A549 (cell line): ENCODE measurements around the gene MCOLN2.

Experiments
- CHD4 ChIP-seq: fragments of 200-600 bp; sonication (generic); IDR thresholded peaks from 2 replicates; pipeline ENCODE4 v1.6.1; 2016; ENCODE audit warnings: antibody characterized with exemption, mild to moderate bottlenecking, borderline replicate concordance
- EP300 ChIP-seq, 2 experiments: fragments of >200 bp; sonication (Bioruptor Twin); formaldehyde crosslinking; IDR thresholded peaks; 2 replicates in 1 of 2; 3 replicates in 1 of 2; pipeline ENCODE4 v1.6.1; 2016 to 2017
- POLR2A ChIP-seq: IDR thresholded peaks from 2 replicates; pipeline ENCODE4 v1.6.1; 2012; ENCODE audit warnings: mild to moderate bottlenecking, low read length
- SMC3 ChIP-seq: fragments of >200 bp; sonication (Bioruptor Twin); formaldehyde crosslinking; IDR thresholded peaks from 3 replicates; pipeline ENCODE4 v1.6.1; 2018; ENCODE audit warnings: inconsistent platforms
- TF ChIP-seq, protein P1 (sequence below): fragments of 200-600 bp; sonication (generic); IDR thresholded peaks from 2 replicates; pipeline ENCODE4 v1.6.1; 2016; ENCODE audit warnings: antibody characterized with exemption, mild to moderate bottlenecking, moderate library complexity
- TF ChIP-seq, protein P2 (sequence below): fragments of 450-650 bp; IDR thresholded peaks from 2 replicates; pipeline ENCODE4 v1.6.1; 2014; ENCODE audit warnings: antibody characterized with exemption
- TF ChIP-seq, protein P3 (sequence below): IDR thresholded peaks from 2 replicates; pipeline ENCODE4 v1.6.1; 2012; ENCODE audit warnings: low read depth, borderline replicate concordance
- TF ChIP-seq, protein P4 (sequence below): fragments of 150-350 bp; IDR thresholded peaks from 2 replicates; pipeline ENCODE4 v1.6.1; 2014; ENCODE audit warnings: low read depth, mild to moderate bottlenecking, low read length
- TF ChIP-seq, protein P5 (sequence below): fragments of >200 bp; sonication (Bioruptor Twin); formaldehyde crosslinking; IDR thresholded peaks from 3 replicates; pipeline ENCODE4 v1.5.1; 2016

DNA sequence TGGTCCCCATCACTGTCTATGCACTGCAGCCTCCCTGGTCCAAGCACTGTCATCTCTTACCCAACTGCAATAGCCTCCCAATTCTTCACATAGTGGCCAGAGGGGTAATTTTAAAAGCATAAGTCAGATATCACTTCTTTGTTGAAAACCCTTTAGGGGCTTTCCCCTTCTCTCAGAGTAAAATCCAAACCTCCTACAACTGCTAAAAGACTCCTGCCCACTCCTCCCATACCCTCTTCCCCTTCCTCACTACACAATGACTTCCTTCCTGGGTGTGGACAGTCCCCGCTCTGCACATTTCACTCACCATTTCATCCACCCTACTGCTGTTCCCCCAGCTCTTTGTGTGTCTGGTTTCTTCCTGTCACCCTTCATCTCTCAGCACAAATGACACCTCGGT, 8.3 kb downstream of the MCOLN2 start:
- TF ChIP-seq, protein P1, sequence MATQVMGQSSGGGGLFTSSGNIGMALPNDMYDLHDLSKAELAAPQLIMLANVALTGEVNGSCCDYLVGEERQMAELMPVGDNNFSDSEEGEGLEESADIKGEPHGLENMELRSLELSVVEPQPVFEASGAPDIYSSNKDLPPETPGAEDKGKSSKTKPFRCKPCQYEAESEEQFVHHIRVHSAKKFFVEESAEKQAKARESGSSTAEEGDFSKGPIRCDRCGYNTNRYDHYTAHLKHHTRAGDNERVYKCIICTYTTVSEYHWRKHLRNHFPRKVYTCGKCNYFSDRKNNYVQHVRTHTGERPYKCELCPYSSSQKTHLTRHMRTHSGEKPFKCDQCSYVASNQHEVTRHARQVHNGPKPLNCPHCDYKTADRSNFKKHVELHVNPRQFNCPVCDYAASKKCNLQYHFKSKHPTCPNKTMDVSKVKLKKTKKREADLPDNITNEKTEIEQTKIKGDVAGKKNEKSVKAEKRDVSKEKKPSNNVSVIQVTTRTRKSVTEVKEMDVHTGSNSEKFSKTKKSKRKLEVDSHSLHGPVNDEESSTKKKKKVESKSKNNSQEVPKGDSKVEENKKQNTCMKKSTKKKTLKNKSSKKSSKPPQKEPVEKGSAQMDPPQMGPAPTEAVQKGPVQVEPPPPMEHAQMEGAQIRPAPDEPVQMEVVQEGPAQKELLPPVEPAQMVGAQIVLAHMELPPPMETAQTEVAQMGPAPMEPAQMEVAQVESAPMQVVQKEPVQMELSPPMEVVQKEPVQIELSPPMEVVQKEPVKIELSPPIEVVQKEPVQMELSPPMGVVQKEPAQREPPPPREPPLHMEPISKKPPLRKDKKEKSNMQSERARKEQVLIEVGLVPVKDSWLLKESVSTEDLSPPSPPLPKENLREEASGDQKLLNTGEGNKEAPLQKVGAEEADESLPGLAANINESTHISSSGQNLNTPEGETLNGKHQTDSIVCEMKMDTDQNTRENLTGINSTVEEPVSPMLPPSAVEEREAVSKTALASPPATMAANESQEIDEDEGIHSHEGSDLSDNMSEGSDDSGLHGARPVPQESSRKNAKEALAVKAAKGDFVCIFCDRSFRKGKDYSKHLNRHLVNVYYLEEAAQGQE = no peak
- TF ChIP-seq, protein P2, sequence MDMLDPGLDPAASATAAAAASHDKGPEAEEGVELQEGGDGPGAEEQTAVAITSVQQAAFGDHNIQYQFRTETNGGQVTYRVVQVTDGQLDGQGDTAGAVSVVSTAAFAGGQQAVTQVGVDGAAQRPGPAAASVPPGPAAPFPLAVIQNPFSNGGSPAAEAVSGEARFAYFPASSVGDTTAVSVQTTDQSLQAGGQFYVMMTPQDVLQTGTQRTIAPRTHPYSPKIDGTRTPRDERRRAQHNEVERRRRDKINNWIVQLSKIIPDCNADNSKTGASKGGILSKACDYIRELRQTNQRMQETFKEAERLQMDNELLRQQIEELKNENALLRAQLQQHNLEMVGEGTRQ = no peak
- TF ChIP-seq, protein P3, sequence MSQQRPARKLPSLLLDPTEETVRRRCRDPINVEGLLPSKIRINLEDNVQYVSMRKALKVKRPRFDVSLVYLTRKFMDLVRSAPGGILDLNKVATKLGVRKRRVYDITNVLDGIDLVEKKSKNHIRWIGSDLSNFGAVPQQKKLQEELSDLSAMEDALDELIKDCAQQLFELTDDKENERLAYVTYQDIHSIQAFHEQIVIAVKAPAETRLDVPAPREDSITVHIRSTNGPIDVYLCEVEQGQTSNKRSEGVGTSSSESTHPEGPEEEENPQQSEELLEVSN = no peak
- TF ChIP-seq EP300 (IDR thresholded peaks at IDR 0.05) = no peak
- TF ChIP-seq, protein P4, sequence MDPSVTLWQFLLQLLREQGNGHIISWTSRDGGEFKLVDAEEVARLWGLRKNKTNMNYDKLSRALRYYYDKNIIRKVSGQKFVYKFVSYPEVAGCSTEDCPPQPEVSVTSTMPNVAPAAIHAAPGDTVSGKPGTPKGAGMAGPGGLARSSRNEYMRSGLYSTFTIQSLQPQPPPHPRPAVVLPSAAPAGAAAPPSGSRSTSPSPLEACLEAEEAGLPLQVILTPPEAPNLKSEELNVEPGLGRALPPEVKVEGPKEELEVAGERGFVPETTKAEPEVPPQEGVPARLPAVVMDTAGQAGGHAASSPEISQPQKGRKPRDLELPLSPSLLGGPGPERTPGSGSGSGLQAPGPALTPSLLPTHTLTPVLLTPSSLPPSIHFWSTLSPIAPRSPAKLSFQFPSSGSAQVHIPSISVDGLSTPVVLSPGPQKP = no peak
- no peak for TF ChIP-seq CHD4
- TF ChIP-seq, protein P5, sequence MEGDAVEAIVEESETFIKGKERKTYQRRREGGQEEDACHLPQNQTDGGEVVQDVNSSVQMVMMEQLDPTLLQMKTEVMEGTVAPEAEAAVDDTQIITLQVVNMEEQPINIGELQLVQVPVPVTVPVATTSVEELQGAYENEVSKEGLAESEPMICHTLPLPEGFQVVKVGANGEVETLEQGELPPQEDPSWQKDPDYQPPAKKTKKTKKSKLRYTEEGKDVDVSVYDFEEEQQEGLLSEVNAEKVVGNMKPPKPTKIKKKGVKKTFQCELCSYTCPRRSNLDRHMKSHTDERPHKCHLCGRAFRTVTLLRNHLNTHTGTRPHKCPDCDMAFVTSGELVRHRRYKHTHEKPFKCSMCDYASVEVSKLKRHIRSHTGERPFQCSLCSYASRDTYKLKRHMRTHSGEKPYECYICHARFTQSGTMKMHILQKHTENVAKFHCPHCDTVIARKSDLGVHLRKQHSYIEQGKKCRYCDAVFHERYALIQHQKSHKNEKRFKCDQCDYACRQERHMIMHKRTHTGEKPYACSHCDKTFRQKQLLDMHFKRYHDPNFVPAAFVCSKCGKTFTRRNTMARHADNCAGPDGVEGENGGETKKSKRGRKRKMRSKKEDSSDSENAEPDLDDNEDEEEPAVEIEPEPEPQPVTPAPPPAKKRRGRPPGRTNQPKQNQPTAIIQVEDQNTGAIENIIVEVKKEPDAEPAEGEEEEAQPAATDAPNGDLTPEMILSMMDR = no peak
- no peak for TF ChIP-seq SMC3
- no peak for TF ChIP-seq POLR2A
